ENCODE data around the gene GMCL1. TPM values are rescaled to one million over a fixed set of nuclear protein-coding genes. Genes with fewer than 3 reads are reported as not detected.

The GMCL1 gene
- total and polyA plus RNA-seq, 2 experiments from 2014 or later = 27.0 to 27.3 TPM

- DNase-seq (ENCODE audit: low spot score) (no peak), ATAC-seq (no peak)
- Histone ChIP-seq H3F3A (replicated peaks; ENCODE audit: low read depth) (no peaks in the 10 kb centered on the region), H2AFZ (no peak overlapping the region), H3K27ac (ENCODE audit: low read depth) (peak overlapping the region; percentile 7; the same call in 1 of the 2 replicates), H3K36me3 (ENCODE audit: insufficient read depth) (peaks cover 25% of the 10 kb centered on the region), H3K4me2 (no peak overlapping the region), H3K9me2 (ENCODE audit: insufficient read depth) (no peaks in the 10 kb centered on the region), H4K20me1 (replicated peaks; ENCODE audit: insufficient read depth) (peaks cover 5% of the 10 kb centered on the region; the same call in 1 of the 2 replicates), H3K4me3 (no peak overlapping the region), H3K4me1 (ENCODE audit: insufficient read depth) (no peaks in the 10 kb centered on the region), H3K27me3 (ENCODE audit: insufficient read depth) (no peaks in the 10 kb centered on the region), H3K79me2 (replicated peaks; ENCODE audit: insufficient read depth) (no peaks in the 10 kb centered on the region)
- Mint-ChIP-seq H3K9me3 (no peaks in the 10 kb centered on the region), H3K36me3 (ENCODE audit: low read depth) (peaks cover 40% of the 10 kb centered on the region), H3K4me3 (no peak overlapping the region), H3K4me1 (no peaks in the 10 kb centered on the region), H3K27me3 (ENCODE audit: insufficient read depth, low read depth, poor library complexity) (peaks cover 2% of the 10 kb centered on the region), H3K27ac (no peak overlapping the region; the same call in 1 of the 2 replicates)
- TF ChIP-seq, protein P1, sequence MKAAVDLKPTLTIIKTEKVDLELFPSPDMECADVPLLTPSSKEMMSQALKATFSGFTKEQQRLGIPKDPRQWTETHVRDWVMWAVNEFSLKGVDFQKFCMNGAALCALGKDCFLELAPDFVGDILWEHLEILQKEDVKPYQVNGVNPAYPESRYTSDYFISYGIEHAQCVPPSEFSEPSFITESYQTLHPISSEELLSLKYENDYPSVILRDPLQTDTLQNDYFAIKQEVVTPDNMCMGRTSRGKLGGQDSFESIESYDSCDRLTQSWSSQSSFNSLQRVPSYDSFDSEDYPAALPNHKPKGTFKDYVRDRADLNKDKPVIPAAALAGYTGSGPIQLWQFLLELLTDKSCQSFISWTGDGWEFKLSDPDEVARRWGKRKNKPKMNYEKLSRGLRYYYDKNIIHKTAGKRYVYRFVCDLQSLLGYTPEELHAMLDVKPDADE (IDR thresholded peaks at IDR 0.05) = no peak
- no peak for TF ChIP-seq POLR2AphosphoS5 (IDR thresholded peaks at IDR 0.05; ENCODE audit: low read depth)
- no peak for TF ChIP-seq CTCF (conservative IDR thresholded peaks at IDR 0.05; ENCODE audit: low read depth in 2 of 2)
- TF ChIP-seq CREB1 (CRISPR knock-in tag; IDR thresholded peaks at IDR 0.05; ENCODE audit: low read depth) = no peak
- TF ChIP-seq ZNF462 (CRISPR knock-in tag; IDR thresholded peaks at IDR 0.05) = no peak
- no peak for TF ChIP-seq JUNB (IDR thresholded peaks at IDR 0.05; ENCODE audit: unreplicated experiment)
- TF ChIP-seq EZH2 (IDR thresholded peaks at IDR 0.05; ENCODE audit: low read depth, unreplicated experiment) = no peak
- TF ChIP-seq NANOG (IDR thresholded peaks at IDR 0.05; ENCODE audit: borderline replicate concordance) = no peak
- no peak for TF ChIP-seq ZNF331 (CRISPR knock-in tag; IDR thresholded peaks at IDR 0.05; ENCODE audit: low read depth)
- no peak for TF ChIP-seq EZH2phosphoT487 (IDR thresholded peaks at IDR 0.05; ENCODE audit: unreplicated experiment)
- no peak for TF ChIP-seq STAT1 (IDR thresholded peaks at IDR 0.05; ENCODE audit: unreplicated experiment)
- TF ChIP-seq, protein P2, sequence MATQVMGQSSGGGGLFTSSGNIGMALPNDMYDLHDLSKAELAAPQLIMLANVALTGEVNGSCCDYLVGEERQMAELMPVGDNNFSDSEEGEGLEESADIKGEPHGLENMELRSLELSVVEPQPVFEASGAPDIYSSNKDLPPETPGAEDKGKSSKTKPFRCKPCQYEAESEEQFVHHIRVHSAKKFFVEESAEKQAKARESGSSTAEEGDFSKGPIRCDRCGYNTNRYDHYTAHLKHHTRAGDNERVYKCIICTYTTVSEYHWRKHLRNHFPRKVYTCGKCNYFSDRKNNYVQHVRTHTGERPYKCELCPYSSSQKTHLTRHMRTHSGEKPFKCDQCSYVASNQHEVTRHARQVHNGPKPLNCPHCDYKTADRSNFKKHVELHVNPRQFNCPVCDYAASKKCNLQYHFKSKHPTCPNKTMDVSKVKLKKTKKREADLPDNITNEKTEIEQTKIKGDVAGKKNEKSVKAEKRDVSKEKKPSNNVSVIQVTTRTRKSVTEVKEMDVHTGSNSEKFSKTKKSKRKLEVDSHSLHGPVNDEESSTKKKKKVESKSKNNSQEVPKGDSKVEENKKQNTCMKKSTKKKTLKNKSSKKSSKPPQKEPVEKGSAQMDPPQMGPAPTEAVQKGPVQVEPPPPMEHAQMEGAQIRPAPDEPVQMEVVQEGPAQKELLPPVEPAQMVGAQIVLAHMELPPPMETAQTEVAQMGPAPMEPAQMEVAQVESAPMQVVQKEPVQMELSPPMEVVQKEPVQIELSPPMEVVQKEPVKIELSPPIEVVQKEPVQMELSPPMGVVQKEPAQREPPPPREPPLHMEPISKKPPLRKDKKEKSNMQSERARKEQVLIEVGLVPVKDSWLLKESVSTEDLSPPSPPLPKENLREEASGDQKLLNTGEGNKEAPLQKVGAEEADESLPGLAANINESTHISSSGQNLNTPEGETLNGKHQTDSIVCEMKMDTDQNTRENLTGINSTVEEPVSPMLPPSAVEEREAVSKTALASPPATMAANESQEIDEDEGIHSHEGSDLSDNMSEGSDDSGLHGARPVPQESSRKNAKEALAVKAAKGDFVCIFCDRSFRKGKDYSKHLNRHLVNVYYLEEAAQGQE (IDR thresholded peaks at IDR 0.05; ENCODE audit: unreplicated experiment) = no peak
- TF ChIP-seq ZNF114 (CRISPR knock-in tag; IDR thresholded peaks at IDR 0.05) = no peak
Observed at GRCh38 chr2:69848186-69848790, 18.8 kb downstream of the GMCL1 start.

All from GM23338 (cell line).